Sigmoid colon (tissue), 7 donors: ENCODE measurements around the gene PARP6. TPM values are rescaled to one million over a fixed set of nuclear protein-coding genes. Genes with fewer than 3 reads are reported as not detected.

Source experiments
- DNase-seq: peaks from one replicate; pipeline ENCODE4 v3.0.0-alpha.2; 2019
- H3K27ac ChIP-seq, 4 donors: fragments of 200-600 bp; sonication (generic); one replicate each; pipeline ENCODE4 v1.5.1; 2016 to 2019; ENCODE audit warnings: mild to moderate bottlenecking in 1 of 4
- H3K27me3 ChIP-seq, 3 donors: fragments of 200-600 bp; sonication (generic); one replicate each; pipeline ENCODE4 v1.5.1; 2019; ENCODE audit warnings: mild to moderate bottlenecking in 1 of 3
- H3K36me3 ChIP-seq, 4 donors: fragments of 200-600 bp; sonication (generic); one replicate each; pipeline ENCODE4 v1.5.1; 2016 to 2019
- H3K4me1 ChIP-seq, 4 donors: fragments of 200-600 bp; sonication (generic); one replicate each; pipeline ENCODE4 v1.5.1; 2017 to 2019
- H3K4me3 ChIP-seq, 4 donors: fragments of 200-600 bp; sonication (generic); one replicate each; pipeline ENCODE4 v1.5.1; 2017 to 2019; ENCODE audit warnings: mild to moderate bottlenecking in 2 of 4, moderate library complexity in 1 of 4
- H3K9me3 ChIP-seq, 4 donors: fragments of 200-600 bp in 3 of 4; sonication (generic) in 3 of 4; one replicate each; pipeline versions ENCODE4 v1.5.1 to v1.6.1; 2013 to 2019
- CTCF ChIP-seq, 4 experiments: fragments of 450-650 bp in 3 of 4; fragments of 200-600 bp in 1 of 4; IDR thresholded peaks; one replicate each; pipeline ENCODE4 v1.5.1; 2016 to 2019; ENCODE audit warnings: antibody characterized with exemption in 4 of 4, mild to moderate bottlenecking in 3 of 4, moderate library complexity in 2 of 4
- EP300 ChIP-seq, 4 donors: sonication (generic); formaldehyde crosslinking; IDR thresholded peaks; one replicate each; pipeline ENCODE4 v1.6.1; 2017; ENCODE audit warnings: antibody characterized with exemption in 4 of 4
- POLR2A ChIP-seq, 2 donors: fragments of 450-650 bp; IDR thresholded peaks; one replicate each; pipeline ENCODE4 v1.6.1; 2016; ENCODE audit warnings: antibody characterized with exemption in 2 of 2, mild to moderate bottlenecking in 2 of 2, moderate library complexity in 2 of 2
- POLR2AphosphoS5 ChIP-seq, 4 donors: sonication (generic); formaldehyde crosslinking; IDR thresholded peaks; one replicate each; pipeline ENCODE4 v1.6.1; 2017; ENCODE audit warnings: antibody characterized with exemption in 4 of 4
- WGBS, 2 donors: extraction: QIAGEN DNeasy Blood & Tissue Kit; methylation state at CpG; one replicate each; pipeline ENCODE4 v1.1.7; 2013; 5-methylcytosine and 5-hydroxymethylcytosine counted together
- intact Hi-C: fragments of 100-400 bp; cut with DNase I; formaldehyde crosslinking; loops from one replicate; pipeline ENCODE4 v1.15.1; 2023
- polyA plus RNA-seq, 3 donors: library from polyadenylated mRNA; stranded (reverse); fragments of 200-250 nt; gene quantifications; one replicate each; pipeline ENCODE4 v1.2.3, GENCODE V29; 2013
- total RNA-seq, 4 donors: library from RNA; depleted of rRNA; stranded (reverse); fragments of >200 nt; gene quantifications; one replicate each; pipeline ENCODE4 v1.1.0, GENCODE V29; 2016
- donor health status: healthy with polysubstance abuse.
- donor health status: Bipolar disorder and iron deficiency.
- donor health status: healthy.

PARP6 gene
- total and polyA plus RNA-seq, 7 donors = 12.5 to 103 (median 41.5) TPM

- no peaks in the 10 kb centered on the region for H3K27me3 ChIP-seq
- no peak for DNase-seq
- H3K27ac ChIP-seq = no peak overlapping the region
- H3K4me3 ChIP-seq = no peak overlapping the region
- intact Hi-C loops = no loop called here
- TF ChIP-seq POLR2A (IDR thresholded peaks at IDR 0.05) = no peak
- TF ChIP-seq POLR2AphosphoS5 (IDR thresholded peaks at IDR 0.05) = no peak
- TF ChIP-seq EP300 (IDR thresholded peaks at IDR 0.05) = no peak
- TF ChIP-seq CTCF (IDR thresholded peaks at IDR 0.05) = no peak
- H3K9me3 ChIP-seq = no peaks in the 10 kb centered on the region
- peaks cover 67 to 96% (median 84%) of the 10 kb centered on the region in 4 donors for H3K36me3 ChIP-seq
- WGBS, 2 donors = 92 to 96% methylated on average over 10 of the region's 10 CpGs
- H3K4me1 ChIP-seq = peaks cover 0 to 17% (median 13%) of the 10 kb centered on the region in 4 donors
Measured at GRCh38 chr15:72205896-72206676, 66.3 kb downstream of the PARP6 start.

GRCh38 chr15:72205273-72205672 lies 67.1 kb downstream of the PARP6 start:
- intact Hi-C loops = no loop called here
- Histone ChIP-seq H3K27me3 (no peaks in the 10 kb centered on the region), H3K4me3 (no peak overlapping the region), H3K4me1 (peaks cover 0 to 17% (median 13%) of the 10 kb centered on the region in 4 donors), H3K36me3 (peaks cover 61 to 96% (median 82%) of the 10 kb centered on the region in 4 donors), H3K27ac (no peak overlapping the region), H3K9me3 (no peaks in the 10 kb centered on the region)
- DNase-seq = no peak
- no peak for TF ChIP-seq CTCF (IDR thresholded peaks at IDR 0.05)
- no peak for TF ChIP-seq POLR2A (IDR thresholded peaks at IDR 0.05)
- no peak for TF ChIP-seq POLR2AphosphoS5 (IDR thresholded peaks at IDR 0.05)
- no peak for TF ChIP-seq EP300 (IDR thresholded peaks at IDR 0.05)
- WGBS, 2 donors = 91 to 92% methylated on average over 2 of the region's 2 CpGs

- Histone ChIP-seq H3K36me3 (peaks cover 50 to 94% (median 76%) of the 10 kb centered on the region in 4 donors), H3K27ac (peak overlapping the region; percentile 34 to 58 (median 45)), H3K27me3 (no peaks in the 10 kb centered on the region), H3K9me3 (no peaks in the 10 kb centered on the region), H3K4me1 (peaks cover 0 to 17% (median 13%) of the 10 kb centered on the region in 4 donors), H3K4me3 (no peak overlapping the region)
- WGBS, 2 donors = 53 to 64% methylated on average over 5 of the region's 5 CpGs
- DNase-seq = peak; percentile 84
- intact Hi-C loops = loop anchor here (2.0 kb wide), 1 partner anchor 27 kb away; the partner anchor contains the start of gene PKM
- no peak for TF ChIP-seq POLR2A (IDR thresholded peaks at IDR 0.05)
- no peak for TF ChIP-seq EP300 (IDR thresholded peaks at IDR 0.05)
- TF ChIP-seq POLR2AphosphoS5 (IDR thresholded peaks at IDR 0.05) = peak in 1 of 4 donors; percentile 62
- no peak for TF ChIP-seq CTCF (IDR thresholded peaks at IDR 0.05)
Measured at GRCh38 chr15:72203507-72203837, 68.9 kb downstream of the PARP6 start.

- H3K4me1 ChIP-seq = peaks cover 0 to 17% (median 13%) of the 10 kb centered on the region in 4 donors
- no peaks in the 10 kb centered on the region for H3K9me3 ChIP-seq
- intact Hi-C loops = loop anchor here (2.0 kb wide), 1 partner anchor 28 kb away; the partner anchor contains the start of gene PKM
- H3K27me3 ChIP-seq = peaks cover 0 to 4% (median 0%) of the 10 kb centered on the region in 3 donors
- H3K4me3 ChIP-seq = no peak overlapping the region
- 91 to 92% methylated on average over 8 of the region's 8 CpGs for WGBS, 2 donors
- DNase-seq = no peak
- peaks cover 45 to 90% (median 71%) of the 10 kb centered on the region in 4 donors for H3K36me3 ChIP-seq
- H3K27ac ChIP-seq = peak overlapping the region; percentile 34 to 58 (median 45)
- TF ChIP-seq POLR2AphosphoS5 (IDR thresholded peaks at IDR 0.05) = no peak
- no peak for TF ChIP-seq CTCF (IDR thresholded peaks at IDR 0.05)
- TF ChIP-seq EP300 (IDR thresholded peaks at IDR 0.05) = no peak
- TF ChIP-seq POLR2A (IDR thresholded peaks at IDR 0.05) = no peak
Measured at GRCh38 chr15:72202801-72203506, 69.4 kb downstream of the PARP6 start.
